ENCODE data around the gene RAD51B.
"Not testable (repeated sequence)": the region's sequence is repeated elsewhere in the genome, so short reads cannot be mapped to it uniquely, and the experiment has no call there.

RAD51B gene

GRCh38 chr14:68689511-68689910 is 869.9 kb downstream of the RAD51B start:
- DNase-seq, result no peak

DNA sequence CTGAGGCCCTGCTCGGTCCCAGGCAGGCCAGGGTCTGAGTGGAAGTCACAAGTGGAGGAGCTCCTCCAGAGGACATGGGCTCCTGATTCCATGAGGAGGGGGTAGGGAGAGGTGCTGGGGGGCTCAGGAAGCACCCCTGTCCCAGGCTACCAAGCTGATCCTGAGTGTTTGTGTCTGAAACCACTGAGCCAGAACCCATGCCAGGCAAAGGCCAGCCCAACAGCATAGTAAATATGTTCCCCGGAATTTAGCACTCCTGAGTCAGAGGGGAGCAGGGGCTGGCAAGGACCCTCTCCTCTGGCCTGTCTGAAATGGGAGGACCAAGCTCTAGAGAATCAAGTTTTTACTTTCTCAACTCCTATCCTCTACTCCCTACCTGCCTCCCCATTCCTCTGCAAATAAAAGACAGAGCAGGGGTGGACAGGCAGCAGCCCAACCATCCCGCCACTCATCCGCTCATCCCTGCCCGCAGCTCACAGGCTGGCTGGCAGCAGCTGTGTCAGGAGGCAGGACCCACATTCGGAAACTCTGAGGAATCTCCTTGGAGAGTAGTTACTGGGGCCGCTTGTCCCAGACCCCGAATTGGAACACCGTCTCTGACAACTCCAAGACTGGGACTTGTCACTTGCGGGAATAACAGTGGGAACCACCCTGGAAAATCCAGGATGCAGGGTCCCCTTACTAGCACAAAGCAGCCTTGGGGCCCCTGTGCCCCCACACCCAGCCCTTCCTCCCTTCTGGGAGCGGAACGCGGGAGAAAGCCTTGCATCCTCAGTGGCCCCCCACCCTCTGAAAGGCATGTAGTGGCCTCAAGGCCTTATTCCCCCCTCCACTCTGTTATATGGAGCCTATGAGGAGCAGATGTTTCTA is 870.7 kb downstream of the RAD51B start:
- no peak for DNase-seq

GRCh38 chr14:68691031-68691791 is 871.6 kb downstream of the RAD51B start:
- no peak for DNase-seq

- DNase-seq, result no peak
Measured at GRCh38 chr14:68691792-68692118, 872.2 kb downstream of the RAD51B start.

DNA sequence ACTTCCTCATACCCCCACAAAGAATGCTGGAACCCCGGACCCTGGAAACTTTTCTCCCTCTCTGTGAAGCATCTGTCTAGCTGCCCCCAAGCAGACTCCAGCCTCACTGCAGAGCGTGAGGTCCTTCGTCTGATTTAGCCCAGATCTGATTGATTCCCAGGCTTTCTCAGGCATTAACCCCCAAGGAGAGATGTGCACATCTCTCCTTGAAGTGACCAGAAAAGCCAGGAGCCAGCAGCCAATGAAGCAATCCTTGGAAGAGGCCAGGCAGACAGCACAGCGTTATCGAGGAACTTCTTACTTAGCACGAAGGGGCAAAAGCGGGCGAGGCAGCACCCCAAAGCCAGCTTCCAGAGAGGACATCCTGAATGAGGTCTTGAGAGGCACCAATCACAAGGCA is 872.6 kb downstream of the RAD51B start:
- no peak for DNase-seq

DNA sequence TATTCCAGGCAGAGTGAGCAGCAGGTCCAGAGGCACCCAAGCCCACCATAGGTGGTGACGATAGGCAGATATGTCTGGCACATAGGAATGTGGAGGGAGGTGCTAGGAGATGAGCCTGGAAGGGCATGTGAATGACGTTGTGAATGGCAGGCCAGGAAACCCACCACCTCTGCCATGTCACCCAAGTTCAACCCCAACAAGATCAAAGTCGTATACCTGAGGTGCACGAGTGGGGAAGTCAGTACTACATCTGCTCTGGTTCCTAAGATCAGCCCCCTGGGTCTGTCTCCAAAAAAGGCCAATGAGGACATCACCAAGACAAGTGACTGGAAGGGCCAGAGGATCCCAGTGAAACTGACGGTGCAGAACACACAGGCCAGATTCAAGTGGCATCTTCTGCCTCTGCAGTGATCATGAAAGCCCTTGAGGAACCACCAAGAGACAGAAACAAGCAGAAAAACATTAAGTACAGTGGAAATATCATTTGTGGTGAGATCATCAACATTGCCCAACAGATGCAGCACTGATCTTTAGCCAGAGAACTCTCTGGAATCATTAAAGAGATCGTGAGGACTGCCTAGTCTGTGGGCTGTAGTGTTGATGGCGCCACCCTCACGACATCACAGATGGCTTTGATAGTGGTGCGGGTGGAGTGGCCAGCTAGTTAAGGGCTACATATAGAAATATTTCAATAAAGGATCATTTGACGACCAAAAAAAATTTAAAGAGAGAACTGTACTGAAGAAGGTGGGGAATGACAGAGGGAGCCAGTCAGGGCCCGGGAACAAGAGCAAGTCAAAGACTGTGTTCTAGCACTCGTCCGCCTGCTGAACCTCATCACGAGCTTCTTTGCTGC is 873.6 kb downstream of the RAD51B start:
- no peak for DNase-seq

- no peak for DNase-seq
Measured at GRCh38 chr14:68693926-68694325, 874.3 kb downstream of the RAD51B start.

- no peak for DNase-seq
Measured at GRCh38 chr14:68694516-68695235, 875.1 kb downstream of the RAD51B start.

DNA sequence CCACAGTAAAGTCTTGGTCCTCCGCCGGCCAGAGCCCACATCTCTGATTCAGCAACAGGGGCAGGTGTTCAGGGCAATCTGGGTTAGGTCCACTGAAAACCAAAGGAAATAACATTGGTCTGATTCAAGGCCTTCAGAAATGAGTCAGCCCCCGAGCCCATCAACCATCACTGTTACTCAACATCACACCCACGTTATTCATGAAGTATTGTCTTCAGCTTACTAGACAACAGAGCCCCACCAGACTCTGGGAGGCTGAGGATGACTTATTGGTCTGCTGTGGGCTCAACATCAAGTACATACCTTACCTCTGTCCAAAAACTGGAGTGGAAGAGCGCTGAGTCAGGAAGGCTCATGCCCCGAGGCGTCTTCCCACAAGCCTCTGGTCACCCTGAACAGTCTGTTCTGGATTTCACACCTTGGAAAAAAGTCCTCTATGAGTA is 875.8 kb downstream of the RAD51B start:
- no peak for DNase-seq

GRCh38 chr14:68695856-68696255 is 876.3 kb downstream of the RAD51B start:
- no peak for DNase-seq

DNA sequence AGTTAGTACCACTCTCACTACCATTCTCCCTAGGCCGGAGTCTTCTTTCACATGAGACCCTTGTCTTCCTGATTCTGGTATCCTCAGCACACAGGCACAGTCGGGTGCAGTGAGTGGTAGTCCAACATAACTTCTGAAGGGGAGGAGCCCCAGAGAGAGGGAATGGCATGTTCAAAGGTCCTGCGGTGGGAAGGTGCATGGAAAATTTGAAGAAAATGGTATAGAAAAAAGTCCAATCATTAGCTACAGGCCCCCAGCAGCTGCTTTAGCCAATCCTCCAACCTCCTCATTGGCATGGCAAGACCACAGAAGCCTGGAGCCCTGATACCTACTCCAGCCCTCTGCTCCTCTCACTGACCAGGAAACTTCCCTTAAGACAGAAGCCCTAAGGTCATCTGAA is 876.7 kb downstream of the RAD51B start:
- DNase-seq, result no peak

DNA sequence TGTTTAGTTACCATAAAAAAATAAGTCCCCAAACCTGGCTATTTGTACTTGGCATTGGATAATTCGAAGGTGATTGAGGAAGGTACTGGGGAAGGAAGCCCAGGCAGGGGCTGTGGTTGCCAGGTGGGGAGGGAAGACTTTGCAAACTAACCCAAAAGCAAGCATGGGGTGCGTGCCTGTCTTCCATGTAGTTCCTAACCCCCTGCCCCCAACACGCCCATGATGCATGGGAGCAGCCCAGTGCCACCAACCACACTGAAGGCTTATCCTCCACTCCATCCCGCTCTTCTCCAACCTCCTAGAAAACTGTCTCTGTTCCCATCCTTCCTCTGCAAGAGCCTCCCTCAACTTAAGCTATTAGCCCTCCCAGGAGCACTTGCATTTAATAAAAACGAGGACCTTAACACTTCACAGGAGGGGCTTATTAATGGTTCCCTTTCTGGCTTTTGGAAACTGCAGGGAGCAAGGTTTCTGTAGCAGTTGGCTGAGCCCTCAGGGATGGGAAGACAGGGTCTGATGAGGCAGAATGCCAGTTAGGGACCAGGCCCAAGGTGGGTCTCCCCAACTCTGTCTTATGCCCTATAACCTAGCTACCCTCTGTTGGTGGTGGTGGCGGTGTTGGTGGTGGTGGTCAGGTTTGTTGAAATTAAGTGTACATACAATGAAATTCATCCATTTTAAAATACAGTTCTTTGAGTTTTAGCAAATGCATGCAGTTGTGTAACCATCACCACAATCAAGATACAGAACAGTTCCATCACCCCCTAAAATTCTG is 877.3 kb downstream of the RAD51B start:
- DNase-seq, result no peak

- DNase-seq, result not testable (repeated sequence)
Measured at GRCh38 chr14:68698773-68699172, 879.2 kb downstream of the RAD51B start.

- DNase-seq, result no peak
Measured at GRCh38 chr14:68701001-68701741, 881.6 kb downstream of the RAD51B start.

DNA sequence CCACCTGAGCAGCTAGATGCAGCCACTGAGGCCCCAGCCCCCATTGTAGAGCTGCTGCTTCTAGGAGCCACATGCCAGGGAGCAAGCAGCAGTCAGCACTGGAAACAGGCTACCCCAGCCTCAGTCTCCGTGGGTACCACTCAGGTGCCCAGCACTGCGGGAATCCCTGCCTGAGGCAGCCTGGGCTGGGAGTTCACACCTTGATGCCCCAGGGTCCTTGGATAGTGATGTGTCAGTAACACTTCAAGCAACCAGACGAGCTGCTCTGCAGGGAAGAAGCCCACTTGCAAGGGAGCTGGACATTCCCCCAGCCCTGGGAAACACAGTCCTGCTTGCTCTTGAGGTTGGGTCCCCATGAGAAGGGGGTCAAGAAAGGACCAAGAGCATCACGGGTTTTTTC is 882.6 kb downstream of the RAD51B start:
- no peak for DNase-seq

DNA sequence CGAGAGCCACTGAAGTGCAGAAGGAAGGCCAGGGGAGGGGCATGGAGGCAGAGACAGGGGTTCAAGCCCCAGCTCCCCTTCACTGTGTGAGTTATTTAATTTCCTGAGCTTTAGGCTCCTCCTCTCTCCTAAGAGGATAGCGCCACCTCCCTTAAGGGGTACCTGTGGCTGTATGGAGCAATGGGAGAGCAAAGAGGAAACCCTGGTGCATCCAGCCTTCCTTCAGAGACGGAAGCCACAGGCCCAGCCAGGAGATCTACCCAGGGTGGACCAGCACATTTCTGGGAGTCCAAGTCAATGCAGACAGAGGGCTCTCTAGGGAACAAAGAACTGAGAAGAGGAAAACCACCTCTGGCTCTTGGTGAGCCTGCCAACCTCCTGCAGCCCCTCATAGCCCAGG is 883.0 kb downstream of the RAD51B start:
- DNase-seq, result no peak

DNA sequence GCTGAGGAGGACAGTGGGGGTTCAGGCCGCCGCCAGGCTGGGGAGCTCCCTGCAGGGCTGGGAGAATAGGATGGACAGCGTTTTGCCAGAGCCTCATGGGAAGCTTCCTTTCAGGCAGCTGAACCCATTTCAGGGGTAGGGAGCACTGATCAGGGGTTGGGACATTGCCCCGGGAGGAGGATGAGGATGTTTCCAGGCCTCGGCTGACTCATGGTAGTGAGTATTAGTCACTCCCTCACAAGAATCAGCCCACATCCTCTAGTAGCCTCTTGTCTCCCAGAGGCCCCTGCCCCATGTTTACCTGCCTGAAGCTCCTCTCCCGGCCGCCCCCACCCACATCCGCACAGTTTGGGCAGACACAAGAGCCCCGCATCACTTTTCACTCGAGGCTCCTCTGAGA is 883.5 kb downstream of the RAD51B start:
- DNase-seq, result no peak

- no peak for DNase-seq
Measured at GRCh38 chr14:68704736-68705720, 885.4 kb downstream of the RAD51B start.

DNA sequence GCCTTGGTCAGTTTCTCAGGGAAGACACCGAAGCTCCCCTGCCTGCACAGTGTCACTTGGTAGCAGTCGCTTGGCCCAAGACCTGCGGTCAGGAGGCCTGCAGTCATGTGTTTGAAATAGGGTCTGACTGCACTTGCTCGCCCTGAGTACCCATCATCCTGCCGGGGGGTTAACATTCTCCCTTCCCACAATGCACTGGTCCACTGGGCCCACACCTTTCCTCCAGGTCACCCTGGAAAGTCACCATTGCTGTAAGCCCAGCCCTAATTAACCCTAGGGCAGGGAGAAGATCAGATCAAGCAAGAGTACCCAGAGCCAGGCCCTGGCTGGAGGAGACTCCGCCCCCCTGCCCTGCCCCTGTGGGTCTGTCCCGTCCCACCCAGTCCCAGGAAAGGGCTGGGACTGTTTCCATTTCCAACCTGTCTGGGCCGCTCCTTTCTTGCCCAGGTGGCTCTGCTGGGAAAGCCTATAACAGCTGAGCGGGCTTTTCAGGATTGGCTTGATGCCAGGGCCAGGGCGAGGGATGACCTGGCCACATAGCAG is 886.2 kb downstream of the RAD51B start:
- no peak for DNase-seq

DNA sequence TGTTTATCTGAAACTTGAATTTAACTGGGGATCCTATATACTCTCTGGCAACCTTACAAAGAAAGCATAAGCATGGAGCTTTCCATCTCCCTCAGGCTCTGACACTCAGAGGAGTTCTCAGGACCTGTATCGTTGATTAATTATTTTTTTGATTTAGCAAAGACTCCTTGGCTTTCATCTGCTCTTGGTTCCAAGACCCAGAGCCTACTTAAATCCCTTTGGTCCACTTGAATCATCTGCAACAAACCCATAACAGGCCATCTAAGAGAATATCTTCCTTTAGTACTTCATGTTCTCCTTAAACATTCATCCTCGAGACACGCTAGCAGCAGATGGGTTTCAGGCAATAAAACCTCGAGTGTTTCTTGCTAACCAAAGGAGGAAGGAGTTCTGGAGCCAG is 887.9 kb downstream of the RAD51B start:
- DNase-seq, result no peak

Data from NCI-H2081 (cell line).